A549 (cell line): ENCODE measurements around the gene C20orf141. TPM values are rescaled to one million over a fixed set of nuclear protein-coding genes. Genes with fewer than 3 reads are reported as not detected.
A peak's percentile ranks its signal among the peaks of the same experiment; 100 is the strongest.

Source experiments
- ATAC-seq, 2 experiments: fragments of 200-7000 bp in 1 of 2; fragments of >200 bp in 1 of 2; cut with Nextera tagmentation in 1 of 2; cut with Tn5 transposase in 1 of 2; 3 replicates each; pipeline versions ENCODE4 v1.8.0 to v1.9.1; 2018 to 2020; ENCODE audit warnings: mild to moderate bottlenecking in 1 of 2, moderate library complexity in 1 of 2
- CTCF ChIA-PET: fragments of 300-600 bp; sonication (Branson Sonifier 250); formaldehyde crosslinking; extraction: SDS; loops from one replicate; lab custom pipeline; 2021; ENCODE audit warnings: antibody characterized with exemption, inconsistent platforms; lab: Yijun Ruan, JAX
- POLR2A ChIA-PET: fragments of 350-600 bp; formaldehyde crosslinking; extraction: SDS; loops from one replicate; lab custom pipeline; 2021; ENCODE audit warnings: antibody characterized with exemption, inconsistent platforms; lab: Yijun Ruan, JAX
- DNase-seq, 2 experiments: peaks; one replicate each; pipeline versions ENCODE4 v3.0.0 to v3.0.0-alpha.2; 2011 to 2016; ENCODE audit warnings: low read depth in 1 of 2, low spot score in 1 of 2
- FAIRE-seq: peaks from 2 replicates; lab custom pipeline; 2011; peaks lifted over from hg19 to GRCh38; lab: Jason Lieb, UNC
- H3K27ac ChIP-seq, 2 experiments: fragments of >200 bp; sonication (Bioruptor Twin); formaldehyde crosslinking; 3 replicates each; pipeline ENCODE4 v1.5.1; 2016 to 2017
- H3K4me1 ChIP-seq: fragments of >200 bp; sonication (Bioruptor Twin); formaldehyde crosslinking; 3 replicates; pipeline ENCODE4 v1.6.1; 2016
- H3K4me2 ChIP-seq: fragments of >200 bp; sonication (Bioruptor Twin); formaldehyde crosslinking; 3 replicates; pipeline ENCODE4 v1.6.1; 2016
- H3K4me3 ChIP-seq: fragments of >200 bp; sonication (Bioruptor Twin); formaldehyde crosslinking; 3 replicates; pipeline ENCODE4 v1.5.1; 2016
- H3K9me3 ChIP-seq: fragments of >200 bp; sonication (Bioruptor Twin); formaldehyde crosslinking; 3 replicates; pipeline ENCODE4 v1.6.1; 2016
- EP300 ChIP-seq, 2 experiments: fragments of >200 bp; sonication (Bioruptor Twin); formaldehyde crosslinking; IDR thresholded peaks; 2 replicates in 1 of 2; 3 replicates in 1 of 2; pipeline ENCODE4 v1.6.1; 2016 to 2017
- ESRRA ChIP-seq: fragments of 150-350 bp; IDR thresholded peaks from 2 replicates; pipeline ENCODE4 v1.6.1; 2014; ENCODE audit warnings: mild to moderate bottlenecking, low read length, borderline replicate concordance
- HEYL ChIP-seq: fragments of 250-450 bp; sonication (Bioruptor Pico); IDR thresholded peaks from 2 replicates; pipeline ENCODE4 v1.8.0; 2021; ENCODE audit warnings: mild to moderate bottlenecking, moderate library complexity
- HOXA7 ChIP-seq: fragments of 250-450 bp; sonication (Bioruptor Pico); IDR thresholded peaks from 2 replicates; pipeline ENCODE4 v1.5.0; 2020; ENCODE audit warnings: mild to moderate bottlenecking, moderate library complexity
- JUNB ChIP-seq: fragments of >200 bp; sonication (Bioruptor Twin); formaldehyde crosslinking; IDR thresholded peaks from 2 replicates; pipeline ENCODE4 v1.6.1; 2016
- KDM5A ChIP-seq: fragments of 200-600 bp; sonication (generic); IDR thresholded peaks from 2 replicates; pipeline ENCODE4 v1.6.1; 2016; ENCODE audit warnings: antibody characterized with exemption, mild to moderate bottlenecking
- MAFK ChIP-seq: fragments of 450-650 bp; IDR thresholded peaks from 2 replicates; pipeline ENCODE4 v1.6.1; 2014; ENCODE audit not compliant: partially characterized antibody
- MYC ChIP-seq: IDR thresholded peaks from 2 replicates; pipeline ENCODE4 v1.6.1; 2012; ENCODE audit warnings: mild to moderate bottlenecking, inconsistent platforms, low read length, improper control_type of control experiment, borderline replicate concordance
- NPAS2 ChIP-seq: fragments of 250-450 bp; sonication (Bioruptor Pico); IDR thresholded peaks from 2 replicates; pipeline ENCODE4 v1.8.0; 2022; ENCODE audit warnings: mild to moderate bottlenecking, moderate library complexity, borderline replicate concordance
- POLR2AphosphoS2 ChIP-seq: conservative IDR thresholded peaks from 2 replicates; pipeline ENCODE4 v1.6.1; 2012; ENCODE audit warnings: low read length, improper control_type of control experiment, inconsistent platforms
- RARB ChIP-seq: fragments of 250-450 bp; sonication (Bioruptor Pico); IDR thresholded peaks from 2 replicates; pipeline ENCODE4 v1.8.0; 2021; ENCODE audit warnings: mild to moderate bottlenecking, moderate library complexity
- SREBF2 ChIP-seq: fragments of 450-650 bp; IDR thresholded peaks from 2 replicates; pipeline ENCODE4 v1.6.1; 2014; ENCODE audit warnings: mild to moderate bottlenecking, moderate library complexity
- ZC3H11A ChIP-seq: fragments of 450-650 bp; IDR thresholded peaks from 2 replicates; pipeline ENCODE4 v1.6.1; 2014; ENCODE audit warnings: antibody characterized with exemption, mild to moderate bottlenecking
- ZFP36 ChIP-seq: fragments of 450-650 bp; IDR thresholded peaks from 2 replicates; pipeline ENCODE4 v1.6.1; 2014; ENCODE audit warnings: borderline replicate concordance; ENCODE audit not compliant: partially characterized antibody
- ZSCAN20 ChIP-seq: fragments of 250-450 bp; sonication (Bioruptor Pico); IDR thresholded peaks from 2 replicates; pipeline ENCODE4 v1.8.0; 2022; ENCODE audit warnings: mild to moderate bottlenecking, moderate library complexity
- WGBS: methylation state at CpG from one replicate; pipeline ENCODE4 v1.1.6; 2017; ENCODE audit errors: missing lambda C conversion rate; 5-methylcytosine and 5-hydroxymethylcytosine counted together
- polyA plus RNA-seq, 4 experiments: library from polyadenylated mRNA; depleted of rRNA in 3 of 4; stranded (reverse); fragments of >200 nt; fragmentation: RNase III in 1 of 4; extraction: RNeasy Plus Mini Kit Qiagen cat#74134 plus additional on column Dnase treatment in 1 of 4; gene quantifications; 2 replicates in 3 of 4; 3 replicates in 1 of 4; pipeline ENCODE4 v1.2.3, GENCODE V29; 2011 to 2017
- TF ChIP-seq, protein P1 (sequence below): fragments of 200-600 bp; sonication (generic); IDR thresholded peaks from 2 replicates; pipeline ENCODE4 v1.6.1; 2016; ENCODE audit warnings: antibody characterized with exemption, mild to moderate bottlenecking, moderate library complexity
- TF ChIP-seq, protein P2 (sequence below): IDR thresholded peaks from 2 replicates; pipeline ENCODE4 v1.6.1; 2012; ENCODE audit warnings: low read depth, borderline replicate concordance
- TF ChIP-seq, protein P3 (sequence below): fragments of 150-350 bp; IDR thresholded peaks from 2 replicates; pipeline ENCODE4 v1.6.1; 2014; ENCODE audit warnings: low read depth, mild to moderate bottlenecking, low read length
- TF ChIP-seq, protein P4 (sequence below): fragments of 250-450 bp; sonication (Bioruptor Pico); IDR thresholded peaks from 2 replicates; pipeline ENCODE4 v1.5.0; 2021; ENCODE audit warnings: mild to moderate bottlenecking, moderate library complexity, borderline replicate concordance
- TF ChIP-seq, protein P5 (sequence below): IDR thresholded peaks from 2 replicates; pipeline ENCODE4 v1.6.1; 2012
- TF ChIP-seq, protein P6 (sequence below): fragments of >200 bp; sonication (Bioruptor Twin); formaldehyde crosslinking; IDR thresholded peaks from 3 replicates; pipeline ENCODE4 v1.5.1; 2016

Gene C20orf141
- polyA plus RNA-seq, 2 of the 4 experiments (the other 2 are of a cell fraction), result 0.16 to 0.56 TPM

DNA sequence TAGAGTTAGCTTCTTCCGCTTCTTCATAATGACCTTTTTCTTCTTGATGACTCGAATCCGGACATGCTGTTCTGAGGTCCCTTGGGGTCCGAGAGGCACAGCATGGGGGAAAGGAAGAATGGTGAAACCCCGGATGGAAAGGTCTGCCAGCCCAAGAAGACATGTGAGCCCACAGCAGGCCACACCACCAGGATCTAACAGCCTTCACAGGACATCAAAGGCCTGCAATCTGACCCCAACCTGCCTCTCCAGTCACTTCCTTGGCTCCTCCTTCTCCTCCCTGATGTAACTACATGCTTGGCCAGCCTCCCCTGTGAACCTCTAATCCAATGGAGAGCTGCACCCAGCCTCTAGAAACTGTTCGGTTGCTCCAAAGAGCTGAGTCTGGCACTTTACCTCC, 16.0 kb upstream of the C20orf141 start:
- Histone ChIP-seq H3K27ac (no peak overlapping the region), H3K4me2 (no peak overlapping the region), H3K4me3 (no peak overlapping the region), H3K4me1 (no peaks in the 10 kb centered on the region), H3K9me3 (peaks cover 15% of the 10 kb centered on the region; the same call in 2 of the 3 replicates)
- POLR2A ChIA-PET, result no interaction called here
- FAIRE-seq, result no peak
- CTCF ChIA-PET, result interaction anchor here (1.2 to 2.7 kb wide), 6 partner anchors 11 to 53 kb away, joined by 3 to 8 read pairs (median 4); no protein-coding TSS in a partner anchor
- TF ChIP-seq MAFK (no peak), EP300 (IDR thresholded peaks at IDR 0.05) (no peak), RARB (no peak), POLR2AphosphoS2 (no peak), MYC (no peak), NPAS2 (CRISPR knock-in tag) (no peak), ESRRA (no peak), ZFP36 (no peak), SREBF2 (no peak), HOXA7 (no peak)
- TF ChIP-seq, protein P1, sequence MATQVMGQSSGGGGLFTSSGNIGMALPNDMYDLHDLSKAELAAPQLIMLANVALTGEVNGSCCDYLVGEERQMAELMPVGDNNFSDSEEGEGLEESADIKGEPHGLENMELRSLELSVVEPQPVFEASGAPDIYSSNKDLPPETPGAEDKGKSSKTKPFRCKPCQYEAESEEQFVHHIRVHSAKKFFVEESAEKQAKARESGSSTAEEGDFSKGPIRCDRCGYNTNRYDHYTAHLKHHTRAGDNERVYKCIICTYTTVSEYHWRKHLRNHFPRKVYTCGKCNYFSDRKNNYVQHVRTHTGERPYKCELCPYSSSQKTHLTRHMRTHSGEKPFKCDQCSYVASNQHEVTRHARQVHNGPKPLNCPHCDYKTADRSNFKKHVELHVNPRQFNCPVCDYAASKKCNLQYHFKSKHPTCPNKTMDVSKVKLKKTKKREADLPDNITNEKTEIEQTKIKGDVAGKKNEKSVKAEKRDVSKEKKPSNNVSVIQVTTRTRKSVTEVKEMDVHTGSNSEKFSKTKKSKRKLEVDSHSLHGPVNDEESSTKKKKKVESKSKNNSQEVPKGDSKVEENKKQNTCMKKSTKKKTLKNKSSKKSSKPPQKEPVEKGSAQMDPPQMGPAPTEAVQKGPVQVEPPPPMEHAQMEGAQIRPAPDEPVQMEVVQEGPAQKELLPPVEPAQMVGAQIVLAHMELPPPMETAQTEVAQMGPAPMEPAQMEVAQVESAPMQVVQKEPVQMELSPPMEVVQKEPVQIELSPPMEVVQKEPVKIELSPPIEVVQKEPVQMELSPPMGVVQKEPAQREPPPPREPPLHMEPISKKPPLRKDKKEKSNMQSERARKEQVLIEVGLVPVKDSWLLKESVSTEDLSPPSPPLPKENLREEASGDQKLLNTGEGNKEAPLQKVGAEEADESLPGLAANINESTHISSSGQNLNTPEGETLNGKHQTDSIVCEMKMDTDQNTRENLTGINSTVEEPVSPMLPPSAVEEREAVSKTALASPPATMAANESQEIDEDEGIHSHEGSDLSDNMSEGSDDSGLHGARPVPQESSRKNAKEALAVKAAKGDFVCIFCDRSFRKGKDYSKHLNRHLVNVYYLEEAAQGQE, result no peak
- TF ChIP-seq, protein P2, sequence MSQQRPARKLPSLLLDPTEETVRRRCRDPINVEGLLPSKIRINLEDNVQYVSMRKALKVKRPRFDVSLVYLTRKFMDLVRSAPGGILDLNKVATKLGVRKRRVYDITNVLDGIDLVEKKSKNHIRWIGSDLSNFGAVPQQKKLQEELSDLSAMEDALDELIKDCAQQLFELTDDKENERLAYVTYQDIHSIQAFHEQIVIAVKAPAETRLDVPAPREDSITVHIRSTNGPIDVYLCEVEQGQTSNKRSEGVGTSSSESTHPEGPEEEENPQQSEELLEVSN, result no peak
- TF ChIP-seq, protein P3, sequence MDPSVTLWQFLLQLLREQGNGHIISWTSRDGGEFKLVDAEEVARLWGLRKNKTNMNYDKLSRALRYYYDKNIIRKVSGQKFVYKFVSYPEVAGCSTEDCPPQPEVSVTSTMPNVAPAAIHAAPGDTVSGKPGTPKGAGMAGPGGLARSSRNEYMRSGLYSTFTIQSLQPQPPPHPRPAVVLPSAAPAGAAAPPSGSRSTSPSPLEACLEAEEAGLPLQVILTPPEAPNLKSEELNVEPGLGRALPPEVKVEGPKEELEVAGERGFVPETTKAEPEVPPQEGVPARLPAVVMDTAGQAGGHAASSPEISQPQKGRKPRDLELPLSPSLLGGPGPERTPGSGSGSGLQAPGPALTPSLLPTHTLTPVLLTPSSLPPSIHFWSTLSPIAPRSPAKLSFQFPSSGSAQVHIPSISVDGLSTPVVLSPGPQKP, result no peak
- TF ChIP-seq, protein P4, sequence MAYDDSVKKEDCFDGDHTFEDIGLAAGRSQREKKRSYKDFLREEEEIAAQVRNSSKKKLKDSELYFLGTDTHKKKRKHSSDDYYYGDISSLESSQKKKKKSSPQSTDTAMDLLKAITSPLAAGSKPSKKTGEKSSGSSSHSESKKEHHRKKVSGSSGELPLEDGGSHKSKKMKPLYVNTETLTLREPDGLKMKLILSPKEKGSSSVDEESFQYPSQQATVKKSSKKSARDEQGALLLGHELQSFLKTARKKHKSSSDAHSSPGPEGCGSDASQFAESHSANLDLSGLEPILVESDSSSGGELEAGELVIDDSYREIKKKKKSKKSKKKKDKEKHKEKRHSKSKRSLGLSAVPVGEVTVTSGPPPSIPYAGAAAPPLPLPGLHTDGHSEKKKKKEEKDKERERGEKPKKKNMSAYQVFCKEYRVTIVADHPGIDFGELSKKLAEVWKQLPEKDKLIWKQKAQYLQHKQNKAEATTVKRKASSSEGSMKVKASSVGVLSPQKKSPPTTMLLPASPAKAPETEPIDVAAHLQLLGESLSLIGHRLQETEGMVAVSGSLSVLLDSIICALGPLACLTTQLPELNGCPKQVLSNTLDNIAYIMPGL (CRISPR knock-in tag), result no peak
- 69% methylated on average over 6 of the region's 6 CpGs for WGBS
- peak; percentile 22 to 37; a peak in 4 of 6 replicates for ATAC-seq
- DNase-seq, result no peak

DNA sequence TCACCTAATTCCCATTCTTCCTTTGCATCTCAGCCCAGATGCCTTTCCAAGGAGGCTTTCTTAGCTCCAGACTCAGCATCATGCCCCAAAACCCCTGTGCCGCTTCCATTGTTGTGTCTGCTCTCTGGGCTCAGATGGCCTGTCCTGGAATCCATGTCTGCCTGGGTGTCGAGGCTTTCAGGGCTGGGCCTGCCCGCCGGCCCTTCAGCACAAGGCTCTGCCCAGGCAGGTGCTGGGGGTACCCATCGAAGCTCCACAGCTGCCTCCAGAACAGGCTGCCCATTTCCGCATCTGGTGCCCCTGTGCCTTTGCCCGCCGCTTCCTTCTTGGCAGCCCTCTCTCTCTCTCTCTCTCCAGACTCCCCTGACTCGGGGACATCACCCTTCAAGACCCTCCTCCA, 15.5 kb upstream of the C20orf141 start:
- FAIRE-seq, result no peak
- Histone ChIP-seq H3K4me1 (no peaks in the 10 kb centered on the region), H3K27ac (no peak overlapping the region), H3K4me2 (no peak overlapping the region), H3K9me3 (peaks cover 15% of the 10 kb centered on the region; the same call in 2 of the 3 replicates), H3K4me3 (no peak overlapping the region)
- TF ChIP-seq ZFP36, result no peak
- TF ChIP-seq ZC3H11A, result no peak
- TF ChIP-seq HEYL (CRISPR knock-in tag), result no peak
- TF ChIP-seq ESRRA, result no peak
- TF ChIP-seq, protein P5, sequence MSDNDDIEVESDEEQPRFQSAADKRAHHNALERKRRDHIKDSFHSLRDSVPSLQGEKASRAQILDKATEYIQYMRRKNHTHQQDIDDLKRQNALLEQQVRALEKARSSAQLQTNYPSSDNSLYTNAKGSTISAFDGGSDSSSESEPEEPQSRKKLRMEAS, result no peak
- no peak for TF ChIP-seq ZSCAN20 (CRISPR knock-in tag)
- TF ChIP-seq, protein P6, sequence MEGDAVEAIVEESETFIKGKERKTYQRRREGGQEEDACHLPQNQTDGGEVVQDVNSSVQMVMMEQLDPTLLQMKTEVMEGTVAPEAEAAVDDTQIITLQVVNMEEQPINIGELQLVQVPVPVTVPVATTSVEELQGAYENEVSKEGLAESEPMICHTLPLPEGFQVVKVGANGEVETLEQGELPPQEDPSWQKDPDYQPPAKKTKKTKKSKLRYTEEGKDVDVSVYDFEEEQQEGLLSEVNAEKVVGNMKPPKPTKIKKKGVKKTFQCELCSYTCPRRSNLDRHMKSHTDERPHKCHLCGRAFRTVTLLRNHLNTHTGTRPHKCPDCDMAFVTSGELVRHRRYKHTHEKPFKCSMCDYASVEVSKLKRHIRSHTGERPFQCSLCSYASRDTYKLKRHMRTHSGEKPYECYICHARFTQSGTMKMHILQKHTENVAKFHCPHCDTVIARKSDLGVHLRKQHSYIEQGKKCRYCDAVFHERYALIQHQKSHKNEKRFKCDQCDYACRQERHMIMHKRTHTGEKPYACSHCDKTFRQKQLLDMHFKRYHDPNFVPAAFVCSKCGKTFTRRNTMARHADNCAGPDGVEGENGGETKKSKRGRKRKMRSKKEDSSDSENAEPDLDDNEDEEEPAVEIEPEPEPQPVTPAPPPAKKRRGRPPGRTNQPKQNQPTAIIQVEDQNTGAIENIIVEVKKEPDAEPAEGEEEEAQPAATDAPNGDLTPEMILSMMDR, result no peak
- TF ChIP-seq JUNB, result no peak
- TF ChIP-seq KDM5A, result no peak
- ATAC-seq, result peak in 1 of 2 experiments; percentile 12; a peak in 3 of 6 replicates
- DNase-seq, result no peak
- 77% methylated on average over 9 of the region's 9 CpGs for WGBS
- ChIA-PET POLR2A (no interaction called here), CTCF (interaction anchor here (0.7 to 2.7 kb wide), 7 partner anchors 11 to 108 kb away, joined by 3 to 8 read pairs (median 3); no protein-coding TSS in a partner anchor)
